Left ventricle myocardium inferior (tissue), 1 donor: ENCODE data around the gene B9D1. TPM values are rescaled to one million over a fixed set of nuclear protein-coding genes. Genes with fewer than 3 reads are reported as not detected.

Source experiments
- DNase-seq: peaks from one replicate; pipeline ENCODE4 v3.0.0-alpha.2; 2020
- H3K27ac ChIP-seq: fragments of 200-600 bp; replicated peaks from 2 replicates; pipeline ENCODE4 v1.8.0; 2021
- H3K27me3 ChIP-seq: fragments of 200-600 bp; 2 replicates; pipeline ENCODE4 v1.8.0; 2021; ENCODE audit warnings: low read depth
- H3K36me3 ChIP-seq: fragments of 200-600 bp; 2 replicates; pipeline ENCODE4 v1.8.0; 2021
- H3K4me1 ChIP-seq: fragments of 200-600 bp; 2 replicates; pipeline ENCODE4 v1.8.0; 2021
- H3K4me3 ChIP-seq: fragments of 200-600 bp; 2 replicates; pipeline ENCODE4 v1.8.0; 2021; ENCODE audit warnings: mild to moderate bottlenecking, moderate library complexity
- H3K9me3 ChIP-seq: fragments of 200-600 bp; replicated peaks from 2 replicates; pipeline ENCODE4 v1.8.0; 2021
- CTCF ChIP-seq: fragments of 200-600 bp; IDR thresholded peaks from 2 replicates; pipeline ENCODE4 v1.8.0; 2021; ENCODE audit warnings: antibody characterized with exemption, mild to moderate bottlenecking, borderline replicate concordance
- intact Hi-C: fragments of 100-400 bp; cut with micrococcal nuclease; formaldehyde crosslinking; loops from one replicate; pipeline ENCODE4 v1.11.0; 2022
- total RNA-seq: library from RNA; stranded (reverse); fragmentation: NEBNext Ultra II Directional; extraction: Animal tissue kit (Norgen Biotek cat#: 25700); gene quantifications from one replicate; pipeline ENCODE4 v1.2.1, GENCODE V29; 2021
- donor health status: DM: no; HTN: yes; CAD: no; lungs with severe emphysema.

The B9D1 gene
- total RNA-seq, 1 donor from 2014 or later = 8.8 TPM

GRCh38 chr17:19384723-19385391 is 22.3 kb upstream of the B9D1 start:
- H3K27ac ChIP-seq = peak overlapping the region; percentile 88
- intact Hi-C loops = no loop called here
- H3K9me3 ChIP-seq = no peaks in the 10 kb centered on the region
- peak; percentile 89 for DNase-seq
- peaks cover 72% of the 10 kb centered on the region for H3K4me1 ChIP-seq
- TF ChIP-seq CTCF = no peak
- peaks cover 47% of the 10 kb centered on the region for H3K36me3 ChIP-seq
- no peaks in the 10 kb centered on the region for H3K27me3 ChIP-seq
- H3K4me3 ChIP-seq = peak overlapping the region; percentile 61

GRCh38 chr17:19383681-19384470 is 21.4 kb upstream of the B9D1 start:
- DNase-seq = peak; percentile 53
- peaks cover 47% of the 10 kb centered on the region for H3K36me3 ChIP-seq
- H3K27ac ChIP-seq = peak overlapping the region; percentile 88
- no peaks in the 10 kb centered on the region for H3K27me3 ChIP-seq
- intact Hi-C loops = no loop called here
- peak overlapping the region; percentile 26 for H3K4me3 ChIP-seq
- H3K4me1 ChIP-seq = peaks cover 72% of the 10 kb centered on the region
- TF ChIP-seq CTCF = no peak
- H3K9me3 ChIP-seq = no peaks in the 10 kb centered on the region

GRCh38 chr17:19382531-19383444 is 20.3 kb upstream of the B9D1 start:
- no peak for TF ChIP-seq CTCF
- H3K4me3 ChIP-seq = no peak overlapping the region
- intact Hi-C loops = no loop called here
- H3K4me1 ChIP-seq = peaks cover 67% of the 10 kb centered on the region
- H3K27me3 ChIP-seq = no peaks in the 10 kb centered on the region
- peak overlapping the region; percentile 88 for H3K27ac ChIP-seq
- DNase-seq = no peak
- H3K36me3 ChIP-seq = peaks cover 47% of the 10 kb centered on the region
- no peaks in the 10 kb centered on the region for H3K9me3 ChIP-seq

- peak overlapping the region; percentile 28 for H3K27ac ChIP-seq
- H3K36me3 ChIP-seq = peaks cover 47% of the 10 kb centered on the region
- H3K4me1 ChIP-seq = peaks cover 63% of the 10 kb centered on the region
- no peaks in the 10 kb centered on the region for H3K27me3 ChIP-seq
- H3K9me3 ChIP-seq = no peaks in the 10 kb centered on the region
- H3K4me3 ChIP-seq = no peak overlapping the region
- intact Hi-C loops = no loop called here
- no peak for DNase-seq
- TF ChIP-seq CTCF = no peak
Observed at GRCh38 chr17:19381741-19382444, 19.4 kb upstream of the B9D1 start.

GRCh38 chr17:19381361-19381740 is 18.8 kb upstream of the B9D1 start:
- Histone ChIP-seq H3K27ac (no peak overlapping the region), H3K4me3 (no peak overlapping the region), H3K9me3 (no peaks in the 10 kb centered on the region), H3K4me1 (peaks cover 63% of the 10 kb centered on the region), H3K27me3 (no peaks in the 10 kb centered on the region), H3K36me3 (peaks cover 47% of the 10 kb centered on the region)
- intact Hi-C loops = no loop called here
- no peak for TF ChIP-seq CTCF
- DNase-seq = no peak
